ENCODE measurements around the gene FOXK2. TPM values are rescaled to one million over a fixed set of nuclear protein-coding genes. Genes with fewer than 3 reads are reported as not detected.

Gene FOXK2
- total and polyA plus RNA-seq, 2 experiments from 2014 or later = 22.0 to 63.0 TPM

DNA sequence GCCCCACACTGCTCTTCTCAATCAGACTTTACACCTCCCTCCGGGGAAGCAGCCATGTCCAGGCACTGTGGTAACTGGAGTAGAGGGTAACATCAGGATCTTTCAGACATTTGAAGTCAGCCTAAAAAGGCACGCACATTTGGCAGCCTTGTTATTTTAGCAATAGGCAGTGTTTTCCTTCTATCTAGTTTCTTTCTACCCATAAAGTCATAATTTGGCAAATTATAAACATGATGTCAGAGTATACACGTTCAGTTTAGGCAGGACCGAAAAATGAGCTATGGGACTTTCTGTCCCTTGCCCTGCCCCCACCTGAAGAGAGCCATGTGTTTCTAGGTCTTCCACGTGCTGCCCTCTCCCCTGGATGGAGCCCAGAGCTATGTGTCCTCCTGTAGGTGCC lies 39.9 kb upstream of the FOXK2 start:
- no peak overlapping the region for H3K27ac ChIP-seq
- H3K36me3 ChIP-seq = peaks cover 54% of the 10 kb centered on the region
- H3K9me3 ChIP-seq (ENCODE audit: low read depth) = no peaks in the 10 kb centered on the region
- no peak for DNase-seq (ENCODE audit: low read depth in 1 of 2, low spot score in 1 of 2)
- H3K4me3 ChIP-seq = no peak overlapping the region
- peaks cover 7% of the 10 kb centered on the region for H3K4me1 ChIP-seq (ENCODE audit: low read depth)
- H3K27me3 ChIP-seq = no peaks in the 10 kb centered on the region
- TF ChIP-seq, protein P1, sequence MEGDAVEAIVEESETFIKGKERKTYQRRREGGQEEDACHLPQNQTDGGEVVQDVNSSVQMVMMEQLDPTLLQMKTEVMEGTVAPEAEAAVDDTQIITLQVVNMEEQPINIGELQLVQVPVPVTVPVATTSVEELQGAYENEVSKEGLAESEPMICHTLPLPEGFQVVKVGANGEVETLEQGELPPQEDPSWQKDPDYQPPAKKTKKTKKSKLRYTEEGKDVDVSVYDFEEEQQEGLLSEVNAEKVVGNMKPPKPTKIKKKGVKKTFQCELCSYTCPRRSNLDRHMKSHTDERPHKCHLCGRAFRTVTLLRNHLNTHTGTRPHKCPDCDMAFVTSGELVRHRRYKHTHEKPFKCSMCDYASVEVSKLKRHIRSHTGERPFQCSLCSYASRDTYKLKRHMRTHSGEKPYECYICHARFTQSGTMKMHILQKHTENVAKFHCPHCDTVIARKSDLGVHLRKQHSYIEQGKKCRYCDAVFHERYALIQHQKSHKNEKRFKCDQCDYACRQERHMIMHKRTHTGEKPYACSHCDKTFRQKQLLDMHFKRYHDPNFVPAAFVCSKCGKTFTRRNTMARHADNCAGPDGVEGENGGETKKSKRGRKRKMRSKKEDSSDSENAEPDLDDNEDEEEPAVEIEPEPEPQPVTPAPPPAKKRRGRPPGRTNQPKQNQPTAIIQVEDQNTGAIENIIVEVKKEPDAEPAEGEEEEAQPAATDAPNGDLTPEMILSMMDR (IDR thresholded peaks at IDR 0.05; ENCODE audit: low read depth, low read length) = no peak

DNA sequence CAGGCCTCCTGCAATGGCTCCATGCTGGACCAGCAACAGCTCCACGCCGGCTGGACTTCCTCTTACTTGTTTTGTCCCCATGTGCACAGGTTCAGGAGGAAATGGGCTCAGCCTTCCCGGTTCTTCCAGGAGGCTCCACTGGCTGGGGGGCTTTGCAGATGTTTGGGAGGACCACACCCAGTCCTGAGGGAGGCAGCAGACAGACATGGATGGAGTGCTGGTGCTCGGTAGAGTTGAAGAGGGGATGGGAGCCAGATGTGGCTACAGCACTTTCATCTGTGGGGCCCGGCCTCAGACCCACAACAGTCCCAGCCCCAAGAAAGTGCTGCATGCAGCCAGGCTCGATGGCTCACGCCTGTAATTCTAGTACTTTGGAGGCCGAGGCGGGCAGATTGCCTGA lies 39.2 kb upstream of the FOXK2 start:
- TF ChIP-seq, protein P1 (IDR thresholded peaks at IDR 0.05; ENCODE audit: low read depth, low read length) = no peak
- H3K36me3 ChIP-seq = peaks cover 56% of the 10 kb centered on the region

DNA sequence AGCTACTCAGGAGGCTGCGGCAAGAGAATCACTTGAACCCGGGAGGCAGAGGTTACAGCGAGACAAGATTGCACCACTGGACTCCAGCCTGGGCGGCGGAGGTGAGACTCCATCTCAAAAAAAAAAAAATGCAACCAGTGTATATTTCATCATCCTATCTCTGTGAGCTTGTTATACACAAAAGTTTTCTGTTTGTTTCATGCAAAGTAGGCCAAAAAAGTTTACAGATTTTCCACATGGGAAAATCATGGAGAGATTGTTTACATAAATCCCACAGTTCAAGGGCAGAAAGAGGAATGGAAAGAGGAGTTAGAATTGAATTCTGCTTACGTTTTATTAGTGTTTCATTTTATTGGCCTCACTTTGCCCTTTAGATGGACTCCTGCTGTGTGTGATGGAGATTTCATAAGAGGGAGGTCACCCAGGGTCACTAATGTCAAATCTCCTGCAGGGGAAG lies 36.3 kb upstream of the FOXK2 start:
- TF ChIP-seq, protein P1 (IDR thresholded peaks at IDR 0.05; ENCODE audit: low read depth, low read length) = no peak
- no peak for DNase-seq (ENCODE audit: low read depth in 1 of 2, low spot score in 1 of 2)
- Histone ChIP-seq H3K4me3 (no peak overlapping the region), H3K36me3 (peaks cover 71% of the 10 kb centered on the region), H3K27ac (no peak overlapping the region), H3K9me3 (ENCODE audit: low read depth) (no peaks in the 10 kb centered on the region), H3K4me1 (ENCODE audit: low read depth) (peaks cover 7% of the 10 kb centered on the region), H3K27me3 (no peaks in the 10 kb centered on the region)

More for the DNA sequence above, 39.2 kb upstream of the FOXK2 start:
- Histone ChIP-seq H3K27me3 (no peaks in the 10 kb centered on the region), H3K4me1 (ENCODE audit: low read depth) (peaks cover 7% of the 10 kb centered on the region), H3K27ac (no peak overlapping the region), H3K4me3 (no peak overlapping the region), H3K9me3 (ENCODE audit: low read depth) (no peaks in the 10 kb centered on the region)
- no peak for DNase-seq (ENCODE audit: low read depth in 1 of 2, low spot score in 1 of 2)

DNA sequence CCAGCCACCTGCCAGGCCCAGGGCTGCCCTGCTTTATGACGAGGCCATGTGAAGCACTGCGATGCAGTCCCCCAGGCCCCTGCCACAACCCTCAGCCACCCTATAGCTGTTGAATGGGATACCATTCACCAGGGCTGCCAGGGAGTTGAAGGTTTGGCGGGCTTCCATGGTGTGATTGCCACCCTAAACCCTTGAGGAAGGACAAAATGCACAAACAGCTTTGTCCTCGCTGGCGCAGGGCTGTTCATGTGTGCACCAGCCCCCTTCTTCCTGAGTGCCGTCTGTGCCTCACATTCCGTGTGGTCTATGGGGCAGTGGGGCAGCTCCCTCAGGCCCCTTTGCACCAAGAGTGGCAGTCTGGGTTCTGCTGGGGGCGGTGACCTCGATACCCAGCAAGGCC lies 35.7 kb upstream of the FOXK2 start:
- TF ChIP-seq, protein P1 (IDR thresholded peaks at IDR 0.05; ENCODE audit: low read depth, low read length) = no peak
- peaks cover 76% of the 10 kb centered on the region for H3K36me3 ChIP-seq
- peaks cover 7% of the 10 kb centered on the region for H3K4me1 ChIP-seq (ENCODE audit: low read depth)

DNA sequence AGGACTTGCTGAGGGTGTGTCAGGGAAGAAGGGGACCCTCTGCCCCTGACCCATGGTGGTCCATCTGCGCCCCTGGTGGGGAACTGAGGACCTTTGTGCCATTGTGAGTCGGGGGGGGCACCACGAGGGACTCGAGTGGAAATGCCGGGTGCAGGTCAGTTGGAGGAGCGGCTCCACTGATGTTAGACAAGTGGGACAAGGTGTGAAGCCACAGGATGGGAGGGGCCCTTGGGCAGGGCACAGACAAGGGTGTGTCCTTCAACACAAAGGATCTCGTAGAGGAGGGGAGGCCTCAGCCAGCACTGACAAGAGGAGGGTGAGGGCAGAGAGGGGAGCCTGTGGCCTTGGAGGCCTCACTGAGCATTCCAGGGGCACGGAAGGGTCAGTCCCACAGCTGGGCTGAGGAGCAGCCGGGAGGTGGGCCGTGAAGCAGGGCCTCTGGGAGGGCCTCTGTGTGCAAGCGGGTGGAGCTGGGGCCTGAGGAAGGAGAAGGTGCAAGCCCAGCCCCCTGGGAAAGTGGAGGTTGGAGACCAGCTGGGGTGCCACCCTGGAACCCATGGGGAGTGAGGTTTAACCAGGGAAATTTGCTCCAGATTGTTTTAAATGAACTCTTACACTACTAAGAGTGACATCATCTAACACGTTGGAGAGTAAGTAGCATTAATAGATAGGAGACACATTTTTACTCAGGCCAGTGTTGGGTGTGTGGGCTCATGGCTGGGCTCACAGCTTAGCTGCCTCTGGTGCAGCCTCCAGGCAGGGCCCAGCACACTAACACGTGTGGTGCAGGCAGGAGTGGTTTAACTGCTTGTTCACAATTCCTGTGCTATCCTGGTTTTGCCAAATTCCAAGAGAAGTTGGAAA lies 33.1 kb upstream of the FOXK2 start:
- H3K36me3 ChIP-seq = peaks cover 57% of the 10 kb centered on the region

More for the DNA sequence above, 35.7 kb upstream of the FOXK2 start:
- Histone ChIP-seq H3K27ac (no peak overlapping the region), H3K9me3 (ENCODE audit: low read depth) (no peaks in the 10 kb centered on the region), H3K27me3 (no peaks in the 10 kb centered on the region), H3K4me3 (no peak overlapping the region)
- no peak for DNase-seq (ENCODE audit: low read depth in 1 of 2, low spot score in 1 of 2)

More for the DNA sequence above, 33.1 kb upstream of the FOXK2 start:
- H3K4me3 ChIP-seq = no peak overlapping the region
- no peak for DNase-seq (ENCODE audit: low read depth in 1 of 2, low spot score in 1 of 2)
- TF ChIP-seq, protein P1 (IDR thresholded peaks at IDR 0.05; ENCODE audit: low read depth, low read length) = no peak
- H3K27me3 ChIP-seq = no peaks in the 10 kb centered on the region
- H3K9me3 ChIP-seq (ENCODE audit: low read depth) = no peaks in the 10 kb centered on the region
- H3K27ac ChIP-seq = peak overlapping the region; percentile 43
- H3K4me1 ChIP-seq (ENCODE audit: low read depth) = peaks cover 7% of the 10 kb centered on the region

Data from cardiac muscle cell (in vitro differentiated cells and primary cell).